ENCODE data around the gene NEURL4. TPM values are rescaled to one million over a fixed set of nuclear protein-coding genes. Genes with fewer than 3 reads are reported as not detected.
A peak's percentile ranks its signal among the peaks of the same experiment; 100 is the strongest.

The NEURL4 gene
- polyA plus RNA-seq, 2 of the 4 experiments (the other 2 are of a cell fraction): 12.2 to 50.4 TPM

GRCh38 chr17:7296189-7296861 is 32.8 kb downstream of the NEURL4 start (continued):
- TF ChIP-seq GATA3 (IDR thresholded peaks at IDR 0.05; ENCODE audit: borderline replicate concordance): no peak
- no peak for TF ChIP-seq CBX2 (IDR thresholded peaks at IDR 0.05; ENCODE audit: borderline replicate concordance, low read depth)
- no peak for TF ChIP-seq ZSCAN20 (CRISPR knock-in tag; IDR thresholded peaks at IDR 0.05)
- no peak for TF ChIP-seq NR3C1 (IDR thresholded peaks at IDR 0.05)
- no peak for TF ChIP-seq POLR2AphosphoS2 (conservative IDR thresholded peaks at IDR 0.05; ENCODE audit: low read length)
- TF ChIP-seq HDAC2 (IDR thresholded peaks at IDR 0.05): no peak
- TF ChIP-seq CTCF (IDR thresholded peaks at IDR 0.05): peak; percentile 99
- TF ChIP-seq PHF8 (IDR thresholded peaks at IDR 0.05; ENCODE audit: borderline replicate concordance, low read depth): no peak
- TF ChIP-seq TFCP2L1 (CRISPR knock-in tag; IDR thresholded peaks at IDR 0.05): no peak
- peak; percentile 99 for TF ChIP-seq MAX (IDR thresholded peaks at IDR 0.05)
- TF ChIP-seq EP300 (IDR thresholded peaks at IDR 0.05): no peak
- TF ChIP-seq ZC3H11A (IDR thresholded peaks at IDR 0.05): no peak
- TF ChIP-seq HOXB13 (CRISPR knock-in tag; IDR thresholded peaks at IDR 0.05; ENCODE audit: low read depth): peak; percentile 84; the same call in 1 of the 2 replicates
- no peak for TF ChIP-seq RCOR1 (IDR thresholded peaks at IDR 0.05; ENCODE audit: low read depth, low read length)
- TF ChIP-seq HES2 (IDR thresholded peaks at IDR 0.05): no peak
- peak; percentile 96 for TF ChIP-seq E2F6 (IDR thresholded peaks at IDR 0.05; ENCODE audit: borderline replicate concordance, low read depth)
- TF ChIP-seq BHLHE40 (IDR thresholded peaks at IDR 0.05; ENCODE audit: low read depth, low read length): peak; percentile 85
- no peak for TF ChIP-seq JUNB (IDR thresholded peaks at IDR 0.05)
- no peak for TF ChIP-seq ZNF302 (CRISPR knock-in tag; IDR thresholded peaks at IDR 0.05)
- TF ChIP-seq CHD2 (IDR thresholded peaks at IDR 0.05; ENCODE audit: low read length, partially characterized antibody): no peak
- TF ChIP-seq ELK1 (IDR thresholded peaks at IDR 0.05; ENCODE audit: low read depth, low read length): no peak
- TF ChIP-seq TP53 (CRISPR knock-in tag; IDR thresholded peaks at IDR 0.05): peak; percentile 64; the same call in 1 of the 2 replicates
- peak; percentile 89 for TF ChIP-seq HOXB5 (CRISPR knock-in tag; IDR thresholded peaks at IDR 0.05)
- no peak for TF ChIP-seq EHMT2 (IDR thresholded peaks at IDR 0.05; ENCODE audit: low read depth)
- TF ChIP-seq POLR2A (IDR thresholded peaks at IDR 0.05; ENCODE audit: low read length): no peak
- no peak for TF ChIP-seq FOSL2 (IDR thresholded peaks at IDR 0.05)
- no peak for TF ChIP-seq FOSL2 (CRISPR knock-in tag; IDR thresholded peaks at IDR 0.05)
